IMR-90 (cell line): ENCODE results near the gene OR8D1. TPM values are rescaled to one million over a fixed set of nuclear protein-coding genes. Genes with fewer than 3 reads are reported as not detected.

Experiments
- ATAC-seq: fragments of 200-7000 bp; cut with Tn5 transposase; 2 replicates; pipeline ENCODE4 v1.9.1; 2020; ENCODE audit warnings: low read depth, mild to moderate bottlenecking, moderate library complexity
- BruUV-seq: library from RNA; stranded (reverse); fragments of 400-500 nt; replicated peaks from 2 replicates; lab custom pipeline; 2021; lab: Mats Ljungman, UMichigan
- CTCF ChIA-PET: fragments of 300-600 bp; formaldehyde crosslinking; extraction: SDS; loops from one replicate; lab custom pipeline; 2021; ENCODE audit warnings: antibody characterized with exemption; lab: Yijun Ruan, JAX
- POLR2A ChIA-PET: fragments of 300-600 bp; sonication (Branson Sonifier 250); formaldehyde crosslinking; loops from one replicate; lab custom pipeline; 2022; ENCODE audit warnings: antibody characterized with exemption; ENCODE audit not compliant: unreplicated experiment; lab: Charles Lee
- DNase-seq: peaks from one replicate; pipeline ENCODE4 v3.0.0; 2013
- H2AFZ ChIP-seq: replicated peaks from 2 replicates; pipeline ENCODE3; 2013; ENCODE audit warnings: low read length, mild to moderate bottlenecking; ENCODE audit not compliant: poor library complexity
- H2AK5ac ChIP-seq: 2 replicates; pipeline ENCODE4 v1.6.1; 2013; ENCODE audit warnings: low read depth, low read length, inconsistent platforms
- H2AK9ac ChIP-seq: replicated peaks from 2 replicates; pipeline ENCODE3; 2013; ENCODE audit warnings: mild to moderate bottlenecking, low read depth, low read length, moderate library complexity; ENCODE audit not compliant: poor library complexity
- H2BK120ac ChIP-seq: 2 replicates; pipeline ENCODE4 v1.6.1; 2013; ENCODE audit warnings: low read depth, low read length, inconsistent platforms
- H2BK15ac ChIP-seq: 3 replicates; pipeline ENCODE4 v1.6.1; 2013; ENCODE audit warnings: low read depth, low read length, inconsistent platforms
- H2BK20ac ChIP-seq: 2 replicates; pipeline ENCODE4 v1.6.1; 2013; ENCODE audit warnings: low read depth, mild to moderate bottlenecking, inconsistent platforms, low read length, moderate library complexity
- H2BK5ac ChIP-seq: 2 replicates; pipeline ENCODE4 v1.6.1; 2013; ENCODE audit warnings: mild to moderate bottlenecking, low read depth, low read length, inconsistent platforms; ENCODE audit not compliant: poor library complexity, severe bottlenecking
- H3K14ac ChIP-seq: replicated peaks from 2 replicates; pipeline ENCODE4 v1.6.1; 2013; ENCODE audit warnings: low read depth, low read length, inconsistent platforms
- H3K18ac ChIP-seq: 2 replicates; pipeline ENCODE4 v1.6.1; 2013; ENCODE audit warnings: low read depth, low read length, control low read depth
- H3K23ac ChIP-seq: 2 replicates; pipeline ENCODE4 v1.6.1; 2013; ENCODE audit warnings: low read depth, low read length, inconsistent platforms
- H3K27ac ChIP-seq: 2 replicates; pipeline ENCODE4 v1.5.1; 2013; ENCODE audit warnings: mild to moderate bottlenecking, control low read depth, low read length; ENCODE audit not compliant: insufficient read depth
- H3K27me3 ChIP-seq: 2 replicates; pipeline ENCODE4 v1.6.1; 2013; ENCODE audit warnings: low read length; ENCODE audit not compliant: control insufficient read depth, insufficient read depth
- H3K36me3 ChIP-seq: 2 replicates; pipeline ENCODE4 v1.6.1; 2013; ENCODE audit warnings: low read length, mixed read lengths; ENCODE audit not compliant: control insufficient read depth, insufficient read depth
- H3K4ac ChIP-seq: 2 replicates; pipeline ENCODE4 v1.6.1; 2013; ENCODE audit warnings: low read depth, low read length, inconsistent platforms
- H3K4me1 ChIP-seq: 2 replicates; pipeline ENCODE4 v1.6.1; 2013; ENCODE audit warnings: low read length, mixed read lengths; ENCODE audit not compliant: control insufficient read depth, insufficient read depth
- H3K4me2 ChIP-seq: 2 replicates; pipeline ENCODE4 v1.6.1; 2013; ENCODE audit warnings: low read depth, mild to moderate bottlenecking, control low read depth, low read length, moderate library complexity
- H3K4me3 ChIP-seq: 2 replicates; pipeline ENCODE4 v1.5.1; 2013; ENCODE audit warnings: low read depth, mild to moderate bottlenecking, control low read depth, low read length, moderate library complexity; ENCODE audit not compliant: insufficient read depth
- H3K56ac ChIP-seq: 2 replicates; pipeline ENCODE4 v1.6.1; 2013; ENCODE audit warnings: low read length, inconsistent platforms; ENCODE audit not compliant: insufficient read depth; ENCODE audit errors: extremely low read depth
- H3K79me1 ChIP-seq, 2 experiments: 2 replicates each; pipeline ENCODE4 v1.6.1; 2013; ENCODE audit warnings: low read length in 2 of 2, inconsistent platforms in 1 of 2, low read depth in 1 of 2
- H3K9ac ChIP-seq: 2 replicates; pipeline ENCODE4 v1.6.1; 2013; ENCODE audit warnings: low read depth, low read length, control low read depth
- H3K9me1 ChIP-seq: 2 replicates; pipeline ENCODE4 v1.6.1; 2013; ENCODE audit warnings: low read length, inconsistent platforms; ENCODE audit not compliant: insufficient read depth
- H3K9me3 ChIP-seq: 2 replicates; pipeline ENCODE4 v1.6.1; 2013; ENCODE audit warnings: low read length; ENCODE audit not compliant: control insufficient read depth, insufficient read depth
- H4K20me1 ChIP-seq: 2 replicates; pipeline ENCODE4 v1.6.1; 2013; ENCODE audit warnings: low read length, inconsistent platforms; ENCODE audit not compliant: insufficient read depth
- H4K5ac ChIP-seq: 2 replicates; pipeline ENCODE4 v1.6.1; 2013; ENCODE audit warnings: mild to moderate bottlenecking, low read depth, low read length, control low read depth
- H4K8ac ChIP-seq, 2 experiments: 2 replicates each; pipeline ENCODE4 v1.6.1; 2013; ENCODE audit warnings: low read depth in 2 of 2, low read length in 2 of 2, control low read depth in 1 of 2, inconsistent platforms in 1 of 2
- H4K91ac ChIP-seq: 2 replicates; pipeline ENCODE4 v1.6.1; 2013; ENCODE audit warnings: low read depth, low read length, inconsistent platforms; ENCODE audit not compliant: insufficient read depth
- BHLHE40 ChIP-seq: fragments of 150-350 bp; IDR thresholded peaks from 2 replicates; pipeline ENCODE4 v1.6.1; 2016; ENCODE audit warnings: mild to moderate bottlenecking, low read depth, low read length
- CEBPB ChIP-seq: IDR thresholded peaks from 2 replicates; pipeline ENCODE4 v1.6.1; 2012; ENCODE audit warnings: low read depth, low read length, improper control_type of control experiment
- CHD1 ChIP-seq: IDR thresholded peaks from 2 replicates; pipeline ENCODE4 v1.6.1; 2012; ENCODE audit warnings: low read depth, low read length, improper control_type of control experiment
- CTCF ChIP-seq: conservative IDR thresholded peaks from 2 replicates; pipeline ENCODE4 v1.5.1; 2012; ENCODE audit warnings: mild to moderate bottlenecking, low read depth, low read length, improper control_type of control experiment
- ELK1 ChIP-seq: fragments of 150-350 bp; IDR thresholded peaks from 2 replicates; pipeline ENCODE4 v1.6.1; 2016; ENCODE audit warnings: low read depth, mild to moderate bottlenecking, low read length, moderate library complexity, borderline replicate concordance
- FOS ChIP-seq: fragments of 150-350 bp; IDR thresholded peaks from 2 replicates; pipeline ENCODE4 v1.6.1; 2016; ENCODE audit warnings: low read depth, low read length
- MAFK ChIP-seq: IDR thresholded peaks from 2 replicates; pipeline ENCODE4 v1.6.1; 2012; ENCODE audit warnings: low read depth, low read length, improper control_type of control experiment
- MAZ ChIP-seq: IDR thresholded peaks from 2 replicates; pipeline ENCODE4 v1.6.1; 2012; ENCODE audit warnings: low read depth, mild to moderate bottlenecking, low read length, improper control_type of control experiment, moderate library complexity, borderline replicate concordance
- MXI1 ChIP-seq: IDR thresholded peaks from 2 replicates; pipeline ENCODE4 v1.6.1; 2012; ENCODE audit warnings: low read depth, mild to moderate bottlenecking, low read length, moderate library complexity, borderline replicate concordance
- NFE2L2 ChIP-seq: fragments of 150-350 bp; IDR thresholded peaks from 2 replicates; pipeline ENCODE4 v1.6.1; 2016; ENCODE audit warnings: low read depth, mild to moderate bottlenecking, low read length
- POLR2A ChIP-seq: IDR thresholded peaks from 2 replicates; pipeline ENCODE4 v1.6.1; 2012; ENCODE audit warnings: mild to moderate bottlenecking, low read depth, low read length
- RAD21 ChIP-seq: IDR thresholded peaks from 2 replicates; pipeline ENCODE4 v1.6.1; 2012; ENCODE audit warnings: low read length, improper control_type of control experiment
- RCOR1 ChIP-seq: IDR thresholded peaks from 2 replicates; pipeline ENCODE4 v1.6.1; 2012; ENCODE audit warnings: mild to moderate bottlenecking, low read length, improper control_type of control experiment; ENCODE audit not compliant: insufficient replicate concordance
- RFX5 ChIP-seq: IDR thresholded peaks from 2 replicates; pipeline ENCODE4 v1.8.0; 2012; ENCODE audit warnings: low read depth, mild to moderate bottlenecking, low read length, moderate library complexity
- SMC3 ChIP-seq: fragments of 150-350 bp; IDR thresholded peaks from 2 replicates; pipeline ENCODE4 v1.6.1; 2016; ENCODE audit warnings: low read depth, mild to moderate bottlenecking, antibody characterized with exemption, low read length, moderate library complexity
- USF2 ChIP-seq: fragments of 150-350 bp; IDR thresholded peaks from 2 replicates; pipeline ENCODE4 v1.6.1; 2017; ENCODE audit warnings: mild to moderate bottlenecking, antibody characterized with exemption, low read length, low read depth
- WGBS, 2 experiments: methylation state at CpG; one replicate each; pipeline versions ENCODE4 v1.1.5 to v1.1.7; 2013; ENCODE audit warnings: missing lambda C conversion rate in 2 of 2; ENCODE audit not compliant: insufficient read length in 1 of 2; ENCODE audit errors: extremely low coverage in 2 of 2; 5-methylcytosine and 5-hydroxymethylcytosine counted together
- dilution Hi-C: fragments of 300-500 bp; cut with HindIII; formaldehyde crosslinking; loops from one replicate; pipeline ENCODE4 v1.14.3; 2018; ENCODE audit warnings: low sequenced_read_pairs; ENCODE audit not compliant: unreplicated experiment
- in situ Hi-C: fragments of 300-500 bp; cut with MboI; formaldehyde crosslinking; loops from 3 replicates; pipeline ENCODE4 v1.14.3; 2019; ENCODE audit warnings: low sequenced_read_pairs, inconsistent platforms, mixed read lengths
- intact Hi-C: fragments of 100-400 bp; cut with micrococcal nuclease; formaldehyde crosslinking; loops from 2 replicates; pipeline ENCODE4 v1.10.0; 2022
- polyA plus RNA-seq, 3 experiments: library from polyadenylated mRNA; depleted of rRNA; stranded (reverse); fragments of >200 nt; gene quantifications; 2 replicates each; pipeline ENCODE4 v1.2.3, GENCODE V29; 2012; ENCODE audit warnings: low replicate concordance in 1 of 3
- total RNA-seq: library from RNA; depleted of rRNA; stranded (reverse); fragments of >200 nt; gene quantifications from 2 replicates; pipeline ENCODE4 v1.2.3, GENCODE V29; 2012

The OR8D1 gene
- total and polyA plus RNA-seq, 2 of the 4 experiments (the other 2 are of a cell fraction): not detected

DNA sequence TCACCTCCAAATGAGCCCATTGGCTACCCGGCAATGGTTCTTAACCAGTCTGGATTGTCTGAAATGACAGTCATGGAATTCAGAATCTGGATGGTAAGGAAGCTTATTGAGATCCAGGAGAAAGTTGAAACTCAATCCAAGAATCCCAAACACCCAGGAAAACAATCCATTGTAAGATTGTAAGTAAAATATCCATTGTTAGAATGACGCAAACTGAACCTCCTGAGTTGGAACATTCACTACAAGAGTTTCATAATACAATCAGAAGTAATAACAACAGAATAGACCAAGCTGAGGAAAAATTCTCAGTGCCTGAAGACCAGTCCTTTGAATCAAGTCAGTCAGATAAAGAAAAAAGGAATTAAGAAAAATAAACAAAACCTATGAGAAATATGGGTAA is 35.5 kb downstream of the OR8D1 start:
- Histone ChIP-seq H2BK15ac (no peak overlapping the region), H3K79me1 (no peaks in the 10 kb centered on the region), H4K8ac (peak overlapping the region in 1 of 2 experiments; percentile 51; a peak in 1 of 4 replicates), H3K4me3 (no peak overlapping the region), H4K91ac (0 out of 2 replicates have a peak overlapping the region, but pooled peaks have one; percentile 55), H2AK9ac (no peak overlapping the region), H2AK5ac (0 out of 2 replicates have a peak overlapping the region, but pooled peaks have one; percentile 23), H3K36me3 (no peaks in the 10 kb centered on the region), H2BK120ac (peak overlapping the region; percentile 76; the same call in 1 of the 2 replicates), H2BK5ac (peak overlapping the region; percentile 10), H3K27me3 (no peaks in the 10 kb centered on the region), H3K23ac (no peak overlapping the region), H3K56ac (no peak overlapping the region), H3K9me1 (peaks cover 7% of the 10 kb centered on the region; the same call in 1 of the 2 replicates), H3K4ac (peak overlapping the region; percentile 85; the same call in 1 of the 2 replicates), H3K18ac (peak overlapping the region; percentile 67; the same call in 1 of the 2 replicates), H2BK20ac (peak overlapping the region; percentile 78; the same call in 1 of the 2 replicates), H3K14ac (peak overlapping the region; percentile 17; the same call in 1 of the 2 replicates), H3K9me3 (no peaks in the 10 kb centered on the region), H2AFZ (no peak overlapping the region), H4K5ac (no peak overlapping the region; the same call in 1 of the 2 replicates), H4K20me1 (no peaks in the 10 kb centered on the region), H3K4me1 (peaks cover 3% of the 10 kb centered on the region), H3K9ac (no peak overlapping the region), H3K4me2 (no peak overlapping the region), H3K27ac (no peak overlapping the region)
- POLR2A ChIA-PET: interaction anchor here (0.6 kb wide), 1 partner anchor 26 kb away, joined by 3 read pairs; no protein-coding TSS in a partner anchor
- in situ Hi-C loops: no loop called here
- CTCF ChIA-PET: interaction anchor here (0.6 to 1.3 kb wide), 2 partner anchors 124 to 127 kb away, joined by 3 to 8 read pairs; no protein-coding TSS in a partner anchor
- ATAC-seq: 0 out of 2 replicates have a peak, but pooled peaks have one; percentile 27
- DNase-seq: peak; percentile 35
- no peak for TF ChIP-seq RAD21
- TF ChIP-seq MAFK: no peak
- no peak for TF ChIP-seq NFE2L2
- no peak for TF ChIP-seq MAZ
- TF ChIP-seq CHD1: no peak
- TF ChIP-seq CEBPB: no peak
- TF ChIP-seq FOS: no peak
- no peak for TF ChIP-seq RCOR1
- TF ChIP-seq MXI1: no peak
- TF ChIP-seq BHLHE40: no peak
- no peak for TF ChIP-seq RFX5
- TF ChIP-seq ELK1: no peak
- TF ChIP-seq USF2: no peak
- no peak for TF ChIP-seq SMC3
- no peak for TF ChIP-seq CTCF
- no peak for TF ChIP-seq POLR2A
- whole genome bisulfite sequencing, 2 experiments: no CpG with 5 or more reads among the region's 2 CpGs
- BruUV-seq: no TSS peak
- dilution Hi-C loops: no loop called here
- intact Hi-C loops: no loop called here
